GM18951 (cell line): ENCODE results near the gene HSPA1B.
"Not testable (repeated sequence)": the region's sequence is repeated elsewhere in the genome, so short reads cannot be mapped to it uniquely, and the experiment has no call there.

Experiments
- POLR2A ChIP-seq: IDR thresholded peaks from 4 replicates; pipeline ENCODE4 v1.6.1; 2011; ENCODE audit warnings: mild to moderate bottlenecking; ENCODE audit not compliant: insufficient read length, insufficient read depth; ENCODE audit errors: extremely low read depth
- in situ Hi-C: fragments of 300-500 bp; cut with MboI; formaldehyde crosslinking; loops from one replicate; pipeline ENCODE4 v1.12.0; 2022; ENCODE audit warnings: low sequenced_read_pairs, mixed read lengths, inconsistent platforms; ENCODE audit not compliant: unreplicated experiment

Gene HSPA1B

GRCh38 chr6:31792090-31792374 lies 35.5 kb upstream of the HSPA1B start:
- no peak for TF ChIP-seq POLR2A
- in situ Hi-C loops, result no loop called here

- TF ChIP-seq POLR2A, result no peak
- in situ Hi-C loops, result no loop called here
Measured at GRCh38 chr6:31792761-31793171, 34.8 kb upstream of the HSPA1B start.

- in situ Hi-C loops, result not testable (repeated sequence)
Measured at GRCh38 chr6:31793927-31794245, 33.7 kb upstream of the HSPA1B start.

DNA sequence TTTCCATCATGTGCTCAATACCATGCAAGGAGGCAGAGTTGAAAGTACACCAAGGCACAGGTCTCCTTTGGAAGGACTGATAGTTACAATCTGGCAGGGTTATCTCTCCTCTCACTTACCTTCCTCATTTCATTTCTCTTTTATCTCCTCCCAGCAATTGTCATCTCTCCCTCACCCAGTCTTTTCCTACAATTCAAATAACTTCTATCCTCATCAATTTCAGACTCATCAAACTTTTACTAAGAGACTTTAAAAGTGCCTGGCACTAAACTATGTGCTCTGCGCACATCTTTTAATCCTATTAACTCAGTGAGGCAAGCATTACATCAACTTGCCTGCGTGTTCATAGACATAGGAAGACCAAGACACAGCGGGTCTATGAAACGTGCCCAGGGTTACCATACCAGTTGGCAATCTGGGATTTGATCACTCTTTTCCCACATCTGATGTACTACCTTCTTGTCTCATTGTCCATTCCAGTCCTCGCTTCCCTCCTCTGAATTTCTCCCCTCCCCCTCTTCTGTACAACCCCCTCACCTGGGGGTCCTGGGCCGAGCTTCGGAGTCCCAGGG lies 33.2 kb upstream of the HSPA1B start:
- no peak for TF ChIP-seq POLR2A
- in situ Hi-C loops, result no loop called here

DNA sequence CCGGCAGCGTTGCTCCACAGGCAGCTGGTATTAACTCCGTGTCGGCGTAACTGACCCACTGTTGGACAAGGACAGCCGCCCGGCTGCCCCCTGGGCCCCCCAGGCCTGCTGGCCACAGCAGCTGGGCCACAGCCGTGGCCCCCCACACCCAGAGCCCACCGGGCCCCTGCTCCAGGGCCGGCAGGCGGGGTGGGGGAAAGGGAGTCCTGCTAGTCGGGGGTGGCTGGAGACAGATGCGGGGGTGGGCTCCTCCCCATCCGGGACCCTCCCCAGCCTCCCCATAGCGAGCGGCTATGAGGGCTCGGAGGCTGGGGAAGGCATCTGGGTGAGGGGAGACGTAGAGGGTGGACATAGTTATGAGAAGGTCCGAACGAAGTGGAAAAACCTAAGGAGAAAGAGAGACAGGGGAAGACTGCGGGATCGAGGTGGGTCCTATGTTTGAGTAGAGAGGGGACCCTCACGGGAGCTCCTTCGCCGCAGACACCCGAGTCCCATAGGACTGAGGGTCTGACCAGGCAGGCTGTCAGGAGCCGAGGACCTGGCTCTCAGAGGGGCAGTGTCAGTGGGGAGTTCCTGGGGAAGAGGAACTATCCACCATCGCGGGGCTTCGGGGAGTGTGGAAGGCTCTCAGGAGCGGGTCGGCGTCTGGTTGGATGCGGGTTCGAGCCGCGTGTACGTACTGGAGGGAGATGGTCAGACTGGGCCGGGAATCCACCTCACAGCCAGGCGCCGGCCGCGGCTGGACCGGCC lies 32.5 kb upstream of the HSPA1B start:
- in situ Hi-C loops, result no loop called here
- no peak for TF ChIP-seq POLR2A

GRCh38 chr6:31795616-31796298 lies 31.8 kb upstream of the HSPA1B start, which contains the start of gene VARS1:
TSS of gene VARS1 (minus strand) at chr6:31795752. CDS start at chr6:31795217, 535 bp downstream.
- peak; percentile 68 for TF ChIP-seq POLR2A
- in situ Hi-C loops, result no loop called here

GRCh38 chr6:31796993-31797385 lies 30.5 kb upstream of the HSPA1B start:
- in situ Hi-C loops, result no loop called here
- TF ChIP-seq POLR2A, result no peak

- in situ Hi-C loops, result no loop called here
- TF ChIP-seq POLR2A, result no peak
Measured at GRCh38 chr6:31797588-31797987, 29.9 kb upstream of the HSPA1B start.

GRCh38 chr6:31799781-31800180 lies 27.8 kb upstream of the HSPA1B start:
- no peak for TF ChIP-seq POLR2A
- in situ Hi-C loops, result no loop called here

DNA sequence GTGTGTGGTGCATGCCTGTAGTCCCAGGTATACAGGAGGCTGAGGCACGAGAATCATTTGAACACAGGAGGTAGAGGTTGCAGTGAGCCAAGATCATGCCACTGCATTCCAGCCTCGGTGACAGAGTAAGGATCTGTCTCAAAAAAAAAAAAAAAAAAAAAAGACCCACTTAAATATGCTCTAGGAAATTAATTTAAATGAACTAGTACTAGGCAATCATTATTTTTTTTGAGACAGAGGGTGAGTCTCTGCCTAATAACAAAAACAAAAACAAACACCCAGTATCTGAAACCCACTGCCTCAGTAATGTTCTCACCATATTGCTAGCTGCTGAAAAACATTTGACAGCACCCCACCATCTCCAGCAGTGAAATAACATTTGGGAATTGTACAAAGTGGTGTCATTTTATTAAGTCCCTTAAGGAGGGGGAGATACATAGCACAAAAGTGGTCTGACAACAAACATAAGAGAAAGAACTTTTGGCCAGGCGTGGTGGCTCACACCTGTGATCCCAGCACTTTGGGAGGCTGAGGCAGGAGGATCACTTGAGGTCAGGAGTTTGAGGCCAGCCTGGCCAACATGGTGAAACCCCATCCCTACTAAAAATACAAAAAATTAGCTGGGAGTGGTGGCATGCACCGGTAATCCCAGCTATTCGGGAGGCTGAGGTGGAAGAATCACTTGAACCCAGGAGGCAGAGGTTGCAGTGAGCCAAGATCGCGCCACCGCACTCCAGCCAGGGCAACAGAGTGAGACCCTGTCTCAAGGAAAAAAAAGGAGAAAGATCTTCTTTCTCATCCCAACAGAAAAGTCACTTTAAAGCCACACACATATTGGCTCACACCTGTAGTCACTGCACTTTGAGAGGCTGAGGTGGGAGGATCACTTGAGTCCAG lies 26.3 kb upstream of the HSPA1B start:
- in situ Hi-C loops, result not testable (repeated sequence)

- in situ Hi-C loops, result no loop called here
- no peak for TF ChIP-seq POLR2A
Measured at GRCh38 chr6:31805939-31806469, 21.5 kb upstream of the HSPA1B start.

DNA sequence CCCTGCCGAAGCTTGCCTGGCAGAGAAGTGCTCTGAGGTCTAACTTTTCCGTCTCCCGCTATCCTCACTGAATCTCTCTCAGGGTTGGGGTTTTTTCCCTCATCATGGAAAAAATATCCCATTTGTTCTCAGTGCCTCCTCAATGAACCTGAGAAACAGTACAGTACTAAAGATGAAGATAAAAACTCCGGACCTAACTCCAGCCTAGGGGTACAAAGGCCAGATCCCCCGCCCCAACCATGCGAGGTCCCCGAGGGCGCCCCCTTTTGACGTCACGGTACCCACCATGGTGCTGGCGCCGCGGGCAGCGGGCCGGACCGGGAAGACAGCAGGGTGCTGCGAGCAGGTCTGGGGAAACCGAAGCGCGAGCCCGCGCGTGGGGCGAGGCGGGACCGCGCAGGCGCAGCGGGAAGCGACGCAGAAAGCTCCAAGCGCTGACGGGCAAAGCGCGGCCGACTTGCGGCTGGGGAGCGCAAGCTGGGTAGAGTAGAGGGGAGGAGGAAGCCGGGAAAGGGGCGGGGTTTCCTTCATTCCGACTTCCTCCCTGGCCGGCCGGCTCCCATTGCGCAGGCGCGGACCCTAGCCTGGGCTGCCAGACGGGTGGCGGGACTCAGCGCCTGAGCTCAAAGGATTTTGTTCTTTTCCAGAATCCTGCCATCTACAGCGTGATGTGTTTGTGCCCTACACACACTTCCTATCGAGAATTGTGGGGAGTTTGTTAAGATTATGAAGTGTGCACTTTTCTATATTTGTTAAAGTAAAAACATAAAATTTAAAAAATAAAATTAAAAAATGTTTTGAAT lies 20.9 kb upstream of the HSPA1B start, which contains the start of gene LSM2:
LSM2 (minus strand) TSS at position 497 of the 803 bp plus-strand sequence; CDS start at position 288, 209 bp downstream.
- TF ChIP-seq POLR2A, result peak; percentile 95

GRCh38 chr6:31808599-31808998 lies 18.9 kb upstream of the HSPA1B start:
- in situ Hi-C loops, result not testable (repeated sequence)

More for the DNA sequence above, 20.9 kb upstream of the HSPA1B start, which contains the start of gene LSM2:
- in situ Hi-C loops, result no loop called here
